CD4-positive, alpha-beta T cell treated with Interleukin-10 for 1 hour (primary cell): Measurements from ENCODE around the gene CFDP1.
"Not testable (repeated sequence)": the region's sequence is repeated elsewhere in the genome, so short reads cannot be mapped to it uniquely, and the experiment has no call there.

Experiments
- DNase-seq: peaks from one replicate; pipeline ENCODE4 v3.0.0-alpha.2; 2020

Gene CFDP1

DNA sequence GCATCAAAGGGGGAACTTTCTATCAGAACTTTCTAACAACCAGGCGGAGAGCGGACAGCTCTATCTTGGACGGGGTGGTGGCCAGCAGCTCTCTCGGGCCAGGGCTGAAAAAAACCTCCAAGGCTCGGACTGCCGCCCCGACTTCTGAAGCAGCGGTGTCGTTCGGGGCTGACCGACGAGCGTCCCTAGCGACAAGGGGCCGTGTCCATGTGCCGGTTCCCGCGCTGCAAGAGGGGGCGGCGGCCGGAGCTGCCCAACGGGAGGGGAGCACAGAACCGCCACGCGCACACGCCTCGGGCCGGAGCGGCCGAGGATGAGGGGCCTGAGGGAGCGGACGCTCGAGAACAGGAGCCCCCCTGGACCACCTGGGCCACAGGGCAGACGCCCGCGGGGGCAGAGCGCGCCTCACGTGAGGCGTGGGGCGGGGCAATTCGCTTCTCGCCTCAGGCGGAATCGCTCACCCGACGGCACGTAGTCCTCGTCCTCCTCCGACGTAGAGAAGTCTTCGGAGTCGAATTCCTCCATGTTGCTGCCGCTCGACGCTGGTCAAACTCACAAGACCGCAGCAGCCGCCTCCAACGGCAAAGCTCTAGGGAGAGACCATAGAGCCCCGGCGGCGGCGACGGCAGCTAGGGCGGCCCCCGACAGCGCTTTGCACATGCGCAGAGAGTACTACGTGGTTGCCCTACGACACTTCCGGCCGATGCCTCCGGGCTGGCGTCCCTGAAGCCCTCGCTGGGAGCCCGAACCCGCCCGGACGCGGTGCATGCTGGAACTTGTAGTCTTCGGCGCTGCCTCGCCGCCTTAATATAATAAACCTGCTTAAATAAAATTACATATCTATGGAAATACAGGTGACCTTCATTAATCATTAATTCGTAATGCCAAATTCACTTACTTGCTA, at the start of gene CFDP1:
Gene CFDP1, minus strand, starts transcription at position 676 of the 904 bp plus-strand sequence. Its CDS starts 151 bp downstream, at position 525.
- peak; percentile 96 for DNase-seq

DNA sequence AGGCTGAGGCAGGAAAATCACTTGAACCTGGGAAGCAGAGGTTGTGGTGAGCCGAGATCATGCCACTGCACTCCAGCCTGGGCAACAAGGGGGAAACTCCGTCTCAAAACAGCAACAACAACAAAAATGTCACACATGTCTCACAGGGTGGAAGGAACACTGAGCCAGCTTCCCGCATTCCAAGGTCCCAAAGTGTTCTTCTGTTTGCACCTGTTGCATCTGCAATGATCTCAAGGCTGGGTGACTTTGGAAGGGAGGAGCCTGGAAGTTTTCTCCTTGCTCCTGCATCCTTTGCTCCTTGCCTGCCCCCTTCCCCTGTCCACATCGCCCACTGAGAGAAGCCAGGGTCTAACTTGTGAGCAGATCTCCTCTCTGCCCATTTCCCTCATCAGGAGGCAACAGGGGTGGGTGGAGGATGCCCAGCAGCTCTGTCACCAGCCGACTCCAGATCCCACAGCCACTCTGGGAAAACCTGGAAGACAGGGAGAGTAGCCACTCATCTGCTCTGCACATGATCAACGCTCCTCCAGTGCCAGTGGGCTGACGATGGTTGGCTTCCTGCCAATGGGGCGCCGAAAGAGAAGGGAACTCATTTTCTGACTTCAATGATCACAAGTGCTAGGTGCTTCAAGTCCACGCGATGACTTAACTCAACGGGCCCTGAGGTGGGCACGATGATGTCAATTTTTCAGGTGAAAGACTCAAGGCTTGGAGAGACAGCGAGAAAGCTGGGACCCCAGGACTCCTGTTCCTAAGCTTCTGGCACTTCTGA, 49.3 kb upstream of the CFDP1 start:
- DNase-seq: no peak

DNA sequence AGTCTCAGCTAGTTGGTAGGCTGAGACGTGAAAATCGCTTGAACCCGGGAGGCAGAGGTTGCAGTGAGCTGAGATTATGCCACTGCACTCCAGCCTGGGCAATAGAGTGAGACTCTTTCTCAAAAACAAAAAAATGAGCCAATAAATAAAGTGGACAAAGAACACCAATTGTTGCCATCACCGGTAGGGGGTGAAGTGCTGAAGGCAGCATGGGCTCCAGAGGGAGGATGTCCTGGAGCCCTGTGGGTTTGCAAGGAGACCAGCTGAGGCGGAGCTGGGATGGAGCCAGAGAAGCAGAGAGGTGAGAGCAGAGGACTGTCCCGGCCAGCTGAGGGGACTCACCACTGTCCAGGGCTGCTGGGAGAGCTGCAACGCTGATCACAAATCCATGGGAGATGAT, 48.2 kb upstream of the CFDP1 start:
- DNase-seq: no peak

DNA sequence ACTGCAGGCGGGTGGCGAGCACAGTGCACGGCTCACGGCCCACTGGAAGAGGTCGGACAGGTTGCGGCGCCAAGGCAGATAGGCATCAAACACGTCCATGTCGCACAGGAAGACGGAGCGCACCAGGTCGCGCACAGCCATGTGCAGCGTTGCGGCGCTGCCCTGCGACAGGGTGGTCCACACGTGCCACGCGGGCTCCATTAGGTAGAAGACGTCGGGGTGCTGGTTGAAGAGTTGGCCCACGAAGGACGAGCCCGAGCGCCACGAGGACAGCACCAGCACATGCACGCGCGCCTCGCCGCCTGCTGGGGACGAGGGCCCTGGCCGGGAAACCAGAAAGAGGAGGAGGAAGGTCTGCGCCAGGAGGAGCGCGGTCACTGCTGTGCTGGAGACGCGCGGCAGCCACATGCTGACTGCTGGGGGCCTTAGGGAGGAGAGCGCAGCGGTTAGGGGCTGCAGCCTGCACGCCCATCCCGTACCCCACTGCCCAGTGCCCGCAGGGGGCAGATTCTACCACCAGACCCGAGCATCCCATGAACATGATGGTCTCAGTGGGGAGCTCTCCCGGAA, 46.2 kb upstream of the CFDP1 start:
- no peak for DNase-seq

DNA sequence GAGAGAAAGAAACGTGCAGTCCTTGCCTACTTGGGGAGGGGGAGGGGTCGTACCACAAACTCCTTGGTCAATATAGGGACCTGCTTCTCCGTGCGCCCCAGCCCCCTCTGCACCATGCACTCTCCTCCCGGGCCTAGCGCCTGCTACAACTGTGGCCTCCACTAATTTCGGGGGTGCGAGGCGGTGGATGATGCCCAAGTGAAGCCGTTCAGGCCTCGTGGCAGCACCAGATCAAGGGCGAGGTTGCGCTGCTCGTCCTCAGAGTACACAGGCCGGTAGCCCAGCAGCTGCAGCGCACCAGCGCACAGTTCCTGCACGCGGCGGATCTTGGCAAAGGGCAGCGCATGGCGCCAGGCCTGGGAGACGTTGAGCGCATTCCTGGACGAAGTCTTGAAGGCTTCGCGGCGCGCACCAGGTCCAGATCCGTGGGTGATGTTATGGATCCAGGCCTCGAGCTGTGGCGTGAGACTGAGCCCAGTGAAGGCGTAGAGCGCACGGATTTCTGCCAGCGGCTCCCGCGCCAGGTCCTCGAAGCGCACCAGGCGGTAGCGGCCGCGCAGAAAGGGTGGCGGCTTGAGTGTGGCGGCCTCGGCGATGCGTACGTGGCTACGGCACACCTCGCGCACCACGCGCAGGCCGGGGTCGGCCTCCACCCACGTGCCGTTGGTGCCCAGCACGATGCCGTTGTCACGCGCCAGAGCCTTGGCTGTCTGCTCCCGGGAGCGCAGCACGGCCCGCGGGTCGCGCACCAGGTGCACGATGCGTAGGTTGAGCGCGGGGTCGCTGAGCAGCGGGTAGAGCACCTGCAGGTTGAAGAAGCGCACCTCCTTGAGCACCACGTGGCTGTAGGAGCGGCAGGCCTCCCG, 45.4 kb upstream of the CFDP1 start:
- DNase-seq: no peak

DNA sequence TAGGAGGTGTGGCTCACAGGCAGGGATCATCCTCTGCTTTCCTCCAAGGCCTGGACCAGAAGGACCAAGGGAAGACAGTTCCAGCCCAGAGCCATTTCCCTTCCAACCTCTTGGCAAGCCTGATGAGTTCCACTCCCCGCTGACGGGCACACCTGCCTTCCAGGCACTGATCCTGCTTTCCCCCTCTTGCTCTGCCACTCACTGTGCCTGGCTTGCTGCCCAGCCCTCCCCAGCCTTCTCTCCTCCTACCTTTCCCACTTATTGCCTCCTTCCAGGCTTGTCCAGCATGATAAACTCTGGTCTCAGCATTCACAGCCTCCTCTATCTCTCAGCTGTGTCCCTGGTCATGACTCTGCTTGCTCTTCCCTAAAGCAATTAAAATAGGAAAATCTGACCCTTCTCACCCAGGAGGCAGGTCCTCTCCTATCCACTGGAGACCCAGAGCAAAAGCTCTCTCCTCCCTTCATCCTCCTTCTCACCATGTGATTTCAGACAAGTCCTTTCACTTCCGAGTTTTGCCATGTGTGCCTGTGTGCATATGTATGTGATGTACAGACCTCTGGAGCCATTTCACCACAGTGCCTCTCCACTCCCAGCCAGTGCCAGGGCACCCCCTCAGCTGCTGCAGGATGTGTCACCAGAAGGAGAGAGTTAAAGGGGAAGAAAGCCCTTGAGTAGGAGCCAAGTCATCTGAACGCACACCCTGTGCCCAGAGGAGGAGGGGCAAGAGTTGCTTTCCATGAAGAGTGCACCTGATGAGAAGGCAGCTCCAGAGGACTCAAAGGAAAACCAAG, 44.6 kb upstream of the CFDP1 start:
- DNase-seq: no peak

DNA sequence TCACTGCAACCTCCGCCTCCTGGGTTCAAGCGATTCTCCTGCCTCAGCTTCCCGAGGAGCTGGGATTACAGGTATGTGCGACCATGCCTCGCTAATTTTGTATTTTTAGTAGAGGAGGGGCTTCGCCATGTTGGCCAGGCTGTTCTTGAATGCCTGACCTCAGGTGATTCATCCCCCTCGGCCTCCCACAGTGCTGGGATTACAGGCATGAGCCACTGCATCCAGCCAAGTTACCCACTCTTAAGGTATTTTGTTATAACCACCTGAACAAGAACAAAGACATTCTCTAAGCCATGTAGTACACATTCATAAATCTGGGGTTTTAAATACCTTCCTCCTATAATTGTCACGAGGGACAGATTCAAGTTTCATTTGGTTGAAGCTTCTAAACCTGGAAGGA, 43.5 kb upstream of the CFDP1 start:
- no peak for DNase-seq

DNA sequence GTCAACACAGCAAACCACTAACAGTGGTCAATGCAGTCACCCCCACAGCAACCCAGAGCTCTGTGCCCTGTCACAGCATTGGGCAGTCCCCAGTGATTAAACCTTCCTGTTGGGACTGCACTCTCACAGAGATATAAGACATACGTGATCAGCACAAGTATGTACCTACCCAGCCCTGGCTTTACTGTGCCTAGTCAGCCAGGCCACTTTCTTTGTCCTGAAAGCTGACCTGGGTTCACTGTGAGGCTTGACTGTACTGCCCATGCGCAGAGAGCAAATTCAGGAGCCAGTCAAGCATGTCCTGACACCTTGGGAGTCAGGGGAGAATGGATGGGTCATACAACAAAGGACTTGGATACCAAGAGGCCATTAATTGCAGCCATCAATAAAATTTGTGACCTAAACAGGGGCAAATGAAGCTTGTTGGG, 42.1 kb upstream of the CFDP1 start:
- no peak for DNase-seq

DNA sequence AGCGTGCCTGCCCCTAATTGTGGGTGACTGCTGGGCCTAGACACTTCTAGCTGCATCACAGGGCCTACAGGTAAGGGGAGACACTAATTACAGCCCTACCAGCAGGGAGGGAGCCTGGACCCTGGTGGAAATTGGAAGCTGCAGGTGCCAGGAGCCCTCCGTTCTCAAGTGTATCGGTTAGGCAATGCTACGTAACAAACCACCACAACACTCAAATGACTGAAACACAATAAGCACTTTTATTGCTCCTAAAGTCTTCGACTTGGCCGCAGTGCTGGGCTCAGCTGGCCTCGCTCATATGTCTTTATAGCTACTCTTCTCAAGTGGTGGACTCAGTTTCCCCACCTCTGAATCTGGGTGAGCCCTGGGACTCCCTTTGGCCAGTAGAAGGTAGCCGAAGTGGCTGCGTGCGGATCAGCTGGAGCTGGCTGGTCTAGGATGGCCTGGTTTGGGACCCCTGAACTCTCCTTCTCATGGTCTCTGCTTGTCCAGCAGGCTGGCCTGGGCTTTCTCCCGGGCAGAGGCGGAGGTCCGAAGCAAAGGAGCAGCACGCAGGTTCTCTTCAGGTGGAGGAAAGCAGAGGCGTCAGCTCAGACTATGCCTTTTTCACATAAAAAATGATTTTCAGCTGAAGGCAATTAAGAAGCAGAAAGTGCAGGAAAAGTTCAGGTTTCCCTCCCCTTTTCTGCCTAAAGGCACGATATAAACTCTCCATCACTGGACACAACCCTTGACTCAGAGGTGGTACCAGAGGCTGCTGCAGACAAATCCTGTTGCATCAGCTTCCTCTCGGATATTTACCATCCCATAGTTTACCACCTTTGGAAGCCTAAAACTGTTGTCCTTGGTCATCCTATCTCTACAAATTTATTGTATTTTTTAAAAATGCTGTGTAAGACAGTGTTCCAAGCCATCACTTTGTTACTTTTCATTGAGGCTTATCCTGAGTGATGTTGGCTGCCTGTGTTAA, 39.9 kb upstream of the CFDP1 start:
- no peak for DNase-seq

DNA sequence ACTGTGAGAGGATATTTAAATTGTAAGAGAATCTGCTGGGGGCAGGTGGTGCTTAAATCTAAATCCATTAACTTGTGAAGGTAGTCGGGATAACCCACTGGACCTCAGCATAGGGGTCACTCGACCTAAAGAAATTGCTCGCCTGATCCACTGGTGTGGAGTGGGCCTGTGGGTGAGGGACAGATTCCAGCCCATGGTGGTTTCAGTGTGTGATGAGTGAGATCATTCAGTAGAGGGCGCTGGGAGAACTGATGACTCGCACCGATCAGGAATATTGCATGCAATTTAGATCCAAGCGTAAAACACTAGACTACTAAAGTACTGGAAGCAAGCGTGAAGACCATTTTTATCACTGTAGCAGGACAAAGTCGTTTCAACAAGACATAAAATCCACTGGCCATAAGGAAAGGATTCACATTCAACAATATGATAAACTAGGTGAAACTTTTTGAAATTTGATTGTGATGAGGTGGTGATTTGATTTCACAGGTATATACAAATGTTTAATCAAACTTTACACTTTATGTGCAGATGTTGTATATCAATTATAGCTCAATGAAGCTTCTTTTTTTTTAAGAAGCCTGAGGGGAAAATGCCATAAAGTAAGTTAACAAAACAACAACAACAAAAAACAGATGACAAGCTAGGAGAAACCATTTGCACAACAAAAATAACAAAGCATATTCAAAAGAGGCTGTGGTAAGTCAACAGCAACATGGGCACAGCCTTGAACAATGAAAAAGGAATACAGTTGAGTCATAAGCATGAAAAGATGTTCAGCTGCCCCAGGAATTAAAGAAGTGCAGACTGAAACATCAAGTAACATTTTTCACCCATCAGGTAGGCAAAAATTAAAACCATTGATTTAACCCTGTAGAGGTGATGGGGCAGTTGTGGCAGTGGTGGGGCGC, 38.7 kb upstream of the CFDP1 start:
- peak; percentile 66 for DNase-seq

DNA sequence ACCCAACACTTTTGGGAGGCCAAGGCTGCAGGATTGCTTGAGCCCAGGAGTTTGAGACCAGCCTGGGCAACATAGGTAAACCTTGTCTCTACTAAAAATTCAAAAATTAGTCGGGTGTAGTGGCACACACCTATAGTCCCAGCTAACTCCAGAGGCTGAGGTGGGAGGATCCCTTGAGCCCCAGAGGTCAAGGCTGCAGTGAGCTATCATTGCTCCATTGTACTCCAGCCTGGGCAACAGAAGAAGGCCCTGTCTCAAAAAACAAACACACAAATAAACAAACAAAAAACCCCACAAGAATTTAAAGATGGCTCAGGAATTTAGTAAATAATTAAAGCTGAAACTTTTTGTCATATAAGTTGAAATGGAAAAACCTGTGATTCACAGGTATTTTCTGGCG, 33.5 kb upstream of the CFDP1 start:
- no peak for DNase-seq

DNA sequence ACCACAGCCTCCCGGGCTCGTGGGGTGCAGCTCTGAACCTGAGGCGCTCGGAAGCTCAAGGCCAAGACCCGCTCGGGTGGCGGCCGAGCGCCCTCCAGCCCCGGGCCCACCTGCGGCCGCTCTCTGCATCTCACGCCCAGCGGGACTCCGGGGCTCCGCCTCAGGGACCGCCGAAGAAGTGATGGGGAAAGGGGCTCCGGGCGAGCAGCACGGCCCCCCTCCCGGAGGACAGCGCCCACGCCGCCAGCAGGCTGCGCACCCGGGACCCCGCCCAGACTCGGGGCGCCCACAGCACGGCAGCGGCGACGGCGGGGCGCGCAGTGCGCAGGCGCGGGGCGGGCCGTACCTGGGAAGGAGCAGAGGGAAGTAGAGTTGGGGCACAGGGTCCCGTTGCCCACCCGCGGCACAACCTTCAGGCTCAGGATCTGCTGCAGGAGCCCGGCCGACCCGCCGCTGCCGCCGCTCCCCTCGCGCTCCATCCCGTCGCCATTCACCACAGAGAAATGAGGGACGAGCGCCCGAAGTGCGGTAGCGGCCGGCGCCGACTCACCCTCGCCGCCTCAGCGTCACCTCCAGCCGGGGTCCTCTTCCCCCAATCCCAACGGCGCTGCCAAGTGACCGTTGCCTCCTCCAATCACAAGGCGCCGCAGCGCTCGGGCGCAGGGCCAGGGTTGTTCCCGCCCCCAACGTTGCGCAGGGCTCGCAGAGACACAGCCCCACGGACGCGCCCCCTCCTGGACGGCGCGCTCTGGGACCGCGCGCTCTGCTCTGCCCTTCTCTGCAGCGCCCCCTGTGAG, 31.0 kb upstream of the CFDP1 start, which contains the start of gene TMEM170A:
Gene TMEM170A, minus strand, starts transcription at position 568 of the 797 bp plus-strand sequence. Its CDS starts 89 bp downstream, at position 479.
- DNase-seq: peak; percentile 99

DNA sequence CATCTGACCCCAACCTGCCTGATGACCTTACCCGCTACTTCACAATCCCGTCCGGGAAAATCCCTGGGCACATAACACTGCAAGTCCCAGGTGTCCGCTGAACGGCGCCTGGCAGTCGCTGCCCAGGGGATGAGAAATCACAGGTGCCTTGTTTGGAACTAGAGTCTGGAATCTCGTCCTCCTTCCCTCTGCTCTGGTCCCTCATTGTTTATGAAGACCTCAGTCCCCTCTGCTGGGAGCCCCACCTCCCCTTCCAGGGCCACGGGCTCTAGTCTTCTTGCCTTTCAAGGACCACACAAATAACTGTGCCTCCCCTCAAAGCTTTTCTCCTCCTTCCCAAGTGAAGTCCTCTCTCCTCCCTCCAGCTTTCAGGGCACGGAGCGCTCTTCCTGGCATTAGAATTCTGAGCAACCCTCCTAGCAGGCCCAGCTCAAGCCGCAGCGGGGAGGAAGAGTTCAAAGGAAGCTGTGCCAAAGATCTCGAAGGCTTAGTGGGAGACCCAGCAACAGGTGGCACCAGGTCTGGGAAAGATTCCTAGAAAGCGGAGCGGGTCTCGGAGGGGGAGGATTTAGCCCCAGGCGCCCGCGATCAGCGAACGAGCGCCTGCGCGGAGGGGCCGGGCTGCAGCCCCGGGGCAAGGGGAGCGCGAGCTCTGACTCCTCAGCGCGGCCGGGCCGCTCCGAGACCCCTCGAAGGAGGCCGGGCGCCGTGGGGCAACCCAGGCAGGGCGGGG, 30.3 kb upstream of the CFDP1 start:
- not testable (repeated sequence) for DNase-seq

DNA sequence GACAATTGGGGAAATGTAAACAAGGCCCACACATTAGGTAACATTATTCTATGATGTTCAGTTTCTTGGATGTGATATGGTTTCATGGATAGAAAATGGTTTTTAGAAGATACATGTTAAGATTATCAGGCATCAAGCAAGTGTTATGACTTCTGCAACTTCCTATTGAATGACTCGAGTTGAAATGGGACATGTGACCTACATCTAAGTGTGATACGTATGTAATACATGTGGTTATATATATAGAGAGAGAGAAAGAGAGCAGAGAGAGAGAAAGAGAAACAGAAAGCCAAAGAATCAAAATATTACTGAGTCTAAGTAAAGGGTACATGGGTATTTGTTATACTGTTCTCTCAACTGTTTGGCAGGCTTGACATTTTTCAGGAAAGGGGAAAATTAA, 29.5 kb upstream of the CFDP1 start:
- peak; percentile 51 for DNase-seq

DNA sequence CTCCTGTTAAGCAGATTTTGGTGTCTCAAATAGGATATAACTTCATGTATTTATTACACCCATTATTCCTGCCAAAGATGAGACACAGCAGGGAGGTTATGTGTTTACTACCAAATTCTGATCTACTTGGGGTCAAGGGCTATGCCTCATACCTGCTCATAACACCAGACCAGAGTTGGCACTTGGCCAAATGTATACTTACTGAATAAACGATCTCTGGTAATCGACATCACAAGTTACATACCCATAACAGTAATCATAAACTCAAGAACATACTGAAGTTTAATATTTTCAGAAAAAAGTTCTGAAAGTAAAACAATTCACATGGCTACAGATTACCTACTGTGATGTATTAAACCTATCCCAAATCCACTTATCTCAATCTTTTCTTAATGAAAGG, 28.3 kb upstream of the CFDP1 start:
- no peak for DNase-seq

DNA sequence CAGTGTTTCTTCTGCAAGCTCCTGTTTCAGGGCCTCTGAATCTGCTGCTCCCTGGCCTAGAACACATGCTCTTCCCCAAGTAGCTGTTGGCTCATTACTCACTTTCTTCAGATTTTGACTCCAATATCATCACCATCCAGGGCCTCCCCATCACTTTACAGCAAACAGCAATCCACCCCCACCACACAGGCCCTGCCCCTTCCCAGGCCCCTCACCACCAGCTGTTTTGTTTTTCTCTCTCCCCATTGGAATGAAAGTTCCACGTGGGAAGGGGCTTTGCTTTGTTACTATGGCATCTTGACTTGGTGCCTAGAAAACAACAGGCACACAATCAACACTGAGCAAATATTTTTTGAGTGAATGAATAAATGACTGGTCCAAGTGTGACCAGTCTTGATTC, 27.1 kb upstream of the CFDP1 start:
- DNase-seq: no peak

DNA sequence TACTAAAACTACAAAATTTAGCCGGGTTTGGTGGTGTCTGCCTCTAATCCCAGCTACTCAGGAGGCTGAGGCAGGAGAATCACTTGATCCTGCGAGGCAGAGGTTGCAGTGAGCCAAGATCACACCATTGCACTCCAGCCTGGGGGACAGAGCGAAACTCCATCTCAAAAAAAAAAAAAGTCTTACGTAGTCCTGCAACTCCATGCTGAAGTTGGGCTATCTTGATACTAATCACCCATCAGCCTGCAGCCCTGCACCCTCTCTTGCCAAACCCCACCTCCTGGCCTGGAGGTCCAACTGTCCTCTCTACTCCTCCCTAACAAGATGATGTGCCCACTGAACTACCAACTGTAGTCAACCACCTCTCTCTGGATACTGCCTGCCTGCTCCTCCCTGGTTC, 26.4 kb upstream of the CFDP1 start:
- no peak for DNase-seq

DNA sequence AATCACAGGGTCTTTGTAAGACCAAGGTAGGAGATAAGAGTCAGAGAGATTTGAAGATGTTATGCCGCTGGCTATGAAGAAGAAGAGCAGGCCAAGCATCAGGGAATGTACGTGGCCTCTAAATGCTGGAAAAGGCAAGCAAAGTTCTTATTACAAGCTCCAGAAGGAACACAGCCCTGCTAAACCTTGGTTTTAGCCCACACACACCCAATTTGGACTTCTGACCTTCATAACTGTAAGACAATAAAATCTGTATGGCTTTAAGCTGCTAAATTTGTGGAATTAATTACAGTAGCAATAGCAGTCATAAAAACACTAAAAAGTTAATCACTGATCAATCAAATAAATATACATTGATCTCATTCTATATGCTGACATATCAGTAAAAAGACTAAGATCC, 25.1 kb upstream of the CFDP1 start:
- no peak for DNase-seq
